Measurements from ENCODE around the gene MTOR.

GRCh38 chr1:11134898-11135266 lies 127.5 kb downstream of the MTOR start:
- TF ChIP-seq CTCF (IDR thresholded peaks at IDR 0.05 in 8 of 11, conservative IDR thresholded peaks at IDR 0.05 in 3 of 11) (no peak), POLR2AphosphoS5 (IDR thresholded peaks at IDR 0.05) (no peak)

Measured in spleen (tissue), 7 donors.